HAP-1 (cell line): ENCODE data around the gene CEP76.
A peak's percentile ranks its signal among the peaks of the same experiment; 100 is the strongest.

Source experiments
- DNase-seq, 2 experiments: peaks; one replicate each; pipeline ENCODE4 v3.0.0-alpha.2; 2016 to 2020; ENCODE audit warnings: low spot score in 2 of 2
- H3K27me3 ChIP-seq: fragments of 250-450 bp; sonication (Bioruptor Pico); 2 replicates; pipeline ENCODE4 v1.5.1; 2020; ENCODE audit warnings: low read depth, mild to moderate bottlenecking, moderate library complexity
- H3K36me3 ChIP-seq: fragments of 250-450 bp; sonication (Bioruptor Pico); replicated peaks from 2 replicates; pipeline ENCODE4 v1.5.1; 2020; ENCODE audit warnings: mild to moderate bottlenecking
- H3K4me1 ChIP-seq: fragments of 250-450 bp; sonication (Bioruptor Pico); 2 replicates; pipeline ENCODE4 v1.5.1; 2020; ENCODE audit warnings: mild to moderate bottlenecking
- H3K4me3 ChIP-seq: fragments of 250-450 bp; sonication (Bioruptor Pico); 2 replicates; pipeline ENCODE4 v1.5.1; 2020; ENCODE audit warnings: mild to moderate bottlenecking, moderate library complexity
- H3K9me3 ChIP-seq: fragments of 250-450 bp; sonication (Bioruptor Pico); 2 replicates; pipeline ENCODE4 v1.5.1; 2020; ENCODE audit warnings: mild to moderate bottlenecking, moderate library complexity
- in situ Hi-C: fragments of 300-500 bp; cut with MboI; formaldehyde crosslinking; loops from 3 replicates; pipeline ENCODE4 v1.14.3; 2020; ENCODE audit warnings: low sequenced_read_pairs, inconsistent platforms, mixed read lengths

The CEP76 gene, protein sequence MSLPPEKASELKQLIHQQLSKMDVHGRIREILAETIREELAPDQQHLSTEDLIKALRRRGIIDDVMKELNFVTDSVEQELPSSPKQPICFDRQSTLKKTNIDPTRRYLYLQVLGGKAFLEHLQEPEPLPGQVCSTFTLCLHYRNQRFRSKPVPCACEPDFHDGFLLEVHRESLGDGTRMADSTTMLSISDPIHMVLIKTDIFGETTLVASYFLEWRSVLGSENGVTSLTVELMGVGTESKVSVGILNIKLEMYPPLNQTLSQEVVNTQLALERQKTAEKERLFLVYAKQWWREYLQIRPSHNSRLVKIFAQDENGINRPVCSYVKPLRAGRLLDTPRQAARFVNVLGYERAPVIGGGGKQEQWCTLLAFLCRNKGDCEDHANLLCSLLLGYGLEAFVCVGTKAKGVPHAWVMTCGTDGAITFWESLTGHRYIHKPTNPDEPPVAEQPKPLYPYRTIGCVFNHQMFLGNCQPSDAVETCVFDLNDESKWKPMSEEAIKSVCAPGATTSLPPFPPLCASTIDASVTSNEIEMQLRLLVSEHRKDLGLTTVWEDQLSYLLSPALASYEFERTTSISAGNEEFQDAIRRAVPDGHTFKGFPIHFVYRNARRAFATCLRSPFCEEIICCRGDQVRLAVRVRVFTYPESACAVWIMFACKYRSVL

DNA sequence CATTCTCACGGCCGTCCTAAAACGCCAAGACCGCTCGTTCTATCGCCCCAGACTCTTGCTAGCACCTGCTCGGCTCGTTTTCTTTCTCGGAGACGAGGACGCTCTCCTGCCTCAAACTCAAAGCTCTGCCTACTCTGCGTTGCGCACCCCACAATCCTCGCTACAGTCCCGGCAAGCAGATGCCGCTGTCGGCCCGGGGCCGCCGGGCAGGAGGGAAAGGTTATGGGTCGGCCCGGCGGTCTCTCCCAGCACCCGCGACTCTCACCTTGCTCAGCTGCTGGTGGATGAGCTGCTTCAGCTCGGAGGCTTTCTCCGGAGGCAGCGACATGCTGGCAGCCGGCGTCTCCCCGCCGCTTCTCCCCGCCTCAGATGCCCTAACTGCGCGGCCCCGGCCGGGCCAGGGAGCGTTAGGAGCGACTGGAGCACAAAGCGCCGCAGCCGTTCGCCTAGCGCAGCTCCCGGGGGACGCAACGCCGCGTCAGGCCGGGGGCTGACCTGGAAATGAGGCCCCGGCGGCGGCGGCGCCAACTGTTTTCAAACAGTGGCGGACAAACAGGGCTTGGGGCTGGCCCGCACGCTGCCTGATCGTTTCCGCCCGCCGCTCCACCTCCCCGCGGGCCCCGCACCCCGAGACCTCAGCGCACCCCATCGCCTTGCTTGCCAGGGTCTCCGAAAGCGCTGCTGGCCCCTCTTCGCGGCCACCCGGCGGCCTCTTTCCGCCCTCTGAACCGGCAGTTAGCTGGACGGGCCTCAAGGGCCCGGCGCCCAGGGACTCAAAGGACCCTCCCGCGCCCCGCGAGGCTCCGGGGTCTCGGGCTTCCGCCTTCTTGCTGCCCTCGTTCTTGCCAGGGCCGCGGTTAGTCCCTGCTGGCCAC, at the start of gene CEP76, which contains the start of gene PSMG2:
TSS of gene CEP76 (minus strand) at position 503 of the 875 bp plus-strand sequence. CDS start at position 328, 175 bp downstream.
TSS of gene PSMG2 (plus strand) at position 822 of the 875 bp plus-strand sequence. CDS start 66 bp downstream, outside the sequence.
- Histone ChIP-seq H3K4me1 (peaks cover 23% of the 10 kb centered on the region), H3K4me3 (peak within 1 kb of the TSS; percentile 96), H3K9me3 (no peaks in the 10 kb centered on the region), H3K36me3 (peaks cover 43% of the 10 kb centered on the region), H3K27me3 (no peaks in the 10 kb centered on the region)
- in situ Hi-C loops, result no loop called here
- DNase-seq, result peak; percentile 84 to 92

GRCh38 chr18:12751891-12752290, 49.4 kb upstream of the CEP76 start:
- in situ Hi-C loops, result no loop called here
- no peak for DNase-seq
- Histone ChIP-seq H3K27me3 (no peaks in the 10 kb centered on the region), H3K36me3 (no peaks in the 10 kb centered on the region), H3K4me3 (no peak overlapping the region), H3K4me1 (no peaks in the 10 kb centered on the region), H3K9me3 (no peaks in the 10 kb centered on the region)

- in situ Hi-C loops, result no loop called here
- no peaks in the 10 kb centered on the region for H3K4me1 ChIP-seq
These were observed 49.0 kb upstream of the CEP76 start for GRCh38 chr18:12751503-12751884.

DNA sequence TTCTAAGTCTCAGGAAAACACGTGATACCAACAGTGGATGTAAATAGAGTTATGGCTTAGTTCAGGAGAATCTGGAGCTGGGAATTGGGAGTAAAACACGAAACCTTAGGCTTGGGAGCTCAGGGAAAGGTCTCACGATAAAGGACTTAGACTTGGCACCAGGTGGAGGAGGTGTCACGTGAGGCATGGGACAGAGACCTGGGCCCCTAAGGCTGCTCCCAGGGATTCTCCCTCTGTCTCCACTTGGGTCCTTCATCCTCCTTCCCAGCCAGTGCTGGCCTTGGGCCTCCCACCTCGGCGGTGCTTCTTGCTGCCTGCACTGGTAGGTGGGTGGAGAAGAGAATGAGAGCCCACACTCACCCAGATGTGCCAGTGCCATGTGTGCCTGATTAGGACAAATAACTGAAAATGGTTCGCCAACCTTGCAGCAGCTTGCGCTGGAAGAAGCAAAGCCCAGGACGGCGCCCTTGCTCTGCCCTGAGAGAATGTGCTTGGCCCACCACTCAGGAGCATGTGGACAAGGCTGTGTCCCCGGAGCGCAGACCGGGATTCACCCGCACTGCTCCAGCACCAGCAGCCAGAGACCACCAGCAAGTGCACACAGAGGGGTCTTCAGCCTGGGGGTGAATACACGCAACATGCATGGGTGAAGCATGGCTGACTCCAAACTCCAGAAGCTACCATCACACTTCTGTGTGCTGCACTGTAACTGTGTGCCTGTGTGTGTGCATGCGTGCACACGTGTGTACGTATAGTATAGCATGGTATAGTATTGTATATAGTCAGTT, 48.4 kb upstream of the CEP76 start:
- DNase-seq, result no peak
- no peaks in the 10 kb centered on the region for H3K4me1 ChIP-seq
- H3K4me3 ChIP-seq, result no peak overlapping the region
- no peaks in the 10 kb centered on the region for H3K9me3 ChIP-seq
- H3K36me3 ChIP-seq, result no peaks in the 10 kb centered on the region
- H3K27me3 ChIP-seq, result no peaks in the 10 kb centered on the region
- in situ Hi-C loops, result no loop called here

More at GRCh38 chr18:12751503-12751884, 49.0 kb upstream of the CEP76 start:
- Histone ChIP-seq H3K27me3 (no peaks in the 10 kb centered on the region), H3K9me3 (no peaks in the 10 kb centered on the region), H3K4me3 (no peak overlapping the region), H3K36me3 (no peaks in the 10 kb centered on the region)
- DNase-seq, result no peak

GRCh38 chr18:12750076-12750714, 47.7 kb upstream of the CEP76 start:
- in situ Hi-C loops, result no loop called here
- no peaks in the 10 kb centered on the region for H3K9me3 ChIP-seq
- no peak for DNase-seq
- no peaks in the 10 kb centered on the region for H3K27me3 ChIP-seq
- H3K36me3 ChIP-seq, result no peaks in the 10 kb centered on the region
- H3K4me1 ChIP-seq, result peaks cover 5% of the 10 kb centered on the region; the same call in 1 of the 2 replicates
- no peak overlapping the region for H3K4me3 ChIP-seq

GRCh38 chr18:12749121-12749520, 46.6 kb upstream of the CEP76 start:
- in situ Hi-C loops, result loop anchor here (25.0 kb wide), 1 partner anchor 413 kb away; no protein-coding TSS in a partner anchor
- Histone ChIP-seq H3K9me3 (no peaks in the 10 kb centered on the region), H3K27me3 (no peaks in the 10 kb centered on the region), H3K4me3 (no peak overlapping the region), H3K4me1 (peaks cover 7% of the 10 kb centered on the region; the same call in 1 of the 2 replicates), H3K36me3 (no peaks in the 10 kb centered on the region)
- DNase-seq, result no peak

- in situ Hi-C loops, result loop anchor here (25.0 kb wide), 1 partner anchor 414 kb away; no protein-coding TSS in a partner anchor
- Histone ChIP-seq H3K9me3 (no peaks in the 10 kb centered on the region), H3K4me1 (peaks cover 7% of the 10 kb centered on the region; the same call in 1 of the 2 replicates), H3K36me3 (no peaks in the 10 kb centered on the region), H3K27me3 (no peaks in the 10 kb centered on the region), H3K4me3 (no peak overlapping the region)
- DNase-seq, result no peak
These were observed 46.1 kb upstream of the CEP76 start for GRCh38 chr18:12748671-12749070.

DNA sequence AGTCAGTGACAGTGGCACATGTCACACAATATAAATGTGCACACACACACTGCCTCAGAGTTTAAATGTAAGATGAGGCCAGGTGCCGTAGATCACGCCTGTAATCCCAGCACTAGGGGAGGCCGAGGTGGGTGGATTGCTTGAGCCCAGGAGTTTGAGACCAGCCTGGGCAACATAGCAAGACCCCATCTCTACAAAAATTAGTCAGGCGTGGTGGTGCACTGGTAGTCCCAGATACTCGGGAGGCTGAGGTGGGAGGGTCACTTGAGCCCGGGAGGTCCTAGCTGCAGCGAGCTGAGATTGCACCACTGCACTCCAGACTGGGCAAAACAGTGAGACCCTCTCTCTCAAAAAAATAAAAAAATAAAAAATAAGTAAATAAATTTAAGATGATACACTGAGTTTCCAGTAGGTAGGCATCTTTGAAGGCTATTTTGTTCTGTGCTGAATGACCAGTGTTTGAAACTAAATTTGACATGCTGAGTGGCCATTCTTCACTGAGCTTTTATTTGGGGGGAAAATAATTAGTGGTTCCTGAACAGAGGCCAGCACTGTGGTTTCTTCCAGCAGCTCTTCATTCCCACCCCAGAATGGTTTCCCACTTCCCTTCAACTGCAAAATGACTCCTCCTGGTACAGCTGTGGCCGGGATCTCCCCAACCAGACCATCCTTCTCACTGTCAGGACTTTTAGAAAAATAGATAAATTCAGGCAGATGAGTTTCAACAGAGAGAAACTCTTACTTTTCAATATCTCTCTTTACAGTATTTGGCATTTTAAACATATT, 45.2 kb upstream of the CEP76 start:
- Histone ChIP-seq H3K36me3 (no peaks in the 10 kb centered on the region), H3K4me3 (no peak overlapping the region), H3K9me3 (no peaks in the 10 kb centered on the region), H3K27me3 (no peaks in the 10 kb centered on the region), H3K4me1 (peaks cover 7% of the 10 kb centered on the region; the same call in 1 of the 2 replicates)
- in situ Hi-C loops, result loop anchor here (25.0 kb wide), 1 partner anchor 415 kb away; no protein-coding TSS in a partner anchor
- no peak for DNase-seq

DNA sequence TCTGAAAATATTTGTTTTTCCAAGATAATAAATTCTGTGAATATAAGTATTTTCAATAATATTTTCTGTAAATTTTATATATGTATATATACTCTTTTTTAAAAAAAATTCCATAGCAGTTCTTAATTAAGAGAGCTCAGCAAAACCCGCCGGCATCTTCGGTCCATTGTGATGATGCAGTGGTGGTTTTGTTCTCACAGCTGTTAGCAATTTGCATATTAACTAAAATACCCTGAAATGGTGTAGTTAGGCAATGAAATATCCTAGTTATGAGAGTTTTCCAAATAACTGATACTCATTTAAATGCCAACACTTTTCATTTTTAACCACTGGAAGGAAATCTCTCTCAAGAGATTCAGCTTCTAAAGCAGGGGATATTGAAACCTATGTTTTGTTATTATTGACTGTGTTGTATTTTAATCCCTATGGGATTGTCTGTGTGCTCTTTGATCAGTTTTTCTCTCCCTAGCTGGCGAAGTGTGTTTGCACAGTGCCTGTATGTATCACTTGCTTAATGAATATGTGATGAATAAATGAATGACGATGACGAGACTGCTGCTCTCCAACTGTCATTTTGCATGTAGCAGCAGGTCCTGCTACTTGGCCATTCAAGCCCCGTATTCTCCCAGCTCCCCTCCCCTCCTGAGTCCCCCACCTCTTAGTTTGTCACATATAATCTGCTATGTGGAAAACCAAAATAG, 42.7 kb upstream of the CEP76 start:
- DNase-seq, result peak in 1 of 2 experiments; percentile 24
- H3K9me3 ChIP-seq, result no peaks in the 10 kb centered on the region
- H3K27me3 ChIP-seq, result no peaks in the 10 kb centered on the region
- in situ Hi-C loops, result loop anchor here (25.0 kb wide), 1 partner anchor 417 kb away; no protein-coding TSS in a partner anchor
- no peaks in the 10 kb centered on the region for H3K36me3 ChIP-seq
- peaks cover 7% of the 10 kb centered on the region; the same call in 1 of the 2 replicates for H3K4me1 ChIP-seq
- H3K4me3 ChIP-seq, result no peak overlapping the region

DNA sequence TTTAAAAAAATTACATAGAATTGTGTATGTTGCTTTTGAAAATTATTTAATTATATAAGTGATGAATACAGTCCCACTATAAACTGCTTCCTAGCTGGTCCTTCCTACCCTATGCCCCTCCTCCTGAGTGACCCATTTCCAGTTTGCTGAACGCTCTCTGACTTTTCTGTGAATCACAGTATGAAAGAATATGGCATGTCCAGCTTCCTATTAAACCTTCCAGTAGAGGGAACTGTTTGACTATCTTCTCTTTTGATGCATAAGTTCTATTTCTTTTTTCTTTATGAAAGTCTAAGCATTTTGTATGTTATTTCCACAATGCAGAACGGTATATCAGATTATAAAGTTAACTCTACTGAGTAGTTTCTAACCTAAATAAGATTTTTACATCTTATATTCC, 41.6 kb upstream of the CEP76 start:
- Histone ChIP-seq H3K36me3 (no peaks in the 10 kb centered on the region), H3K9me3 (no peaks in the 10 kb centered on the region), H3K4me1 (peaks cover 7% of the 10 kb centered on the region; the same call in 1 of the 2 replicates), H3K4me3 (no peak overlapping the region), H3K27me3 (no peaks in the 10 kb centered on the region)
- in situ Hi-C loops, result loop anchor here (25.0 kb wide), 1 partner anchor 418 kb away; no protein-coding TSS in a partner anchor
- DNase-seq, result peak in 1 of 2 experiments; percentile 69

GRCh38 chr18:12742453-12742852, 39.9 kb upstream of the CEP76 start:
- Histone ChIP-seq H3K36me3 (no peaks in the 10 kb centered on the region), H3K4me1 (peaks cover 7% of the 10 kb centered on the region; the same call in 1 of the 2 replicates), H3K27me3 (no peaks in the 10 kb centered on the region), H3K9me3 (no peaks in the 10 kb centered on the region), H3K4me3 (no peak overlapping the region)
- in situ Hi-C loops, result loop anchor here (25.0 kb wide), 1 partner anchor 420 kb away; no protein-coding TSS in a partner anchor
- no peak for DNase-seq
